Transverse colon (tissue), 4 donors: Measurements from ENCODE around the gene TWNK.

Experiments used
- CTCF ChIP-seq, 5 experiments: fragments of 200-600 bp in 3 of 5; fragments of 450-650 bp in 2 of 5; sonication (generic) in 3 of 5; IDR thresholded peaks; 1 replicate in 2 of 5; 2 replicates in 3 of 5; pipeline ENCODE4 v1.5.1; 2016 to 2017; ENCODE audit warnings: antibody characterized with exemption in 5 of 5, inconsistent platforms in 3 of 5, mild to moderate bottlenecking in 2 of 5, moderate library complexity in 1 of 5
- EP300 ChIP-seq: sonication (generic); formaldehyde crosslinking; IDR thresholded peaks from one replicate; pipeline ENCODE4 v1.6.1; 2017; ENCODE audit warnings: antibody characterized with exemption, low read depth
- POLR2A ChIP-seq: fragments of 450-650 bp; IDR thresholded peaks from one replicate; pipeline ENCODE4 v1.6.1; 2016; ENCODE audit warnings: antibody characterized with exemption, mild to moderate bottlenecking, moderate library complexity
- POLR2AphosphoS5 ChIP-seq, 3 donors: sonication (generic); formaldehyde crosslinking; IDR thresholded peaks; one replicate each; pipeline ENCODE4 v1.6.1; 2016; ENCODE audit warnings: antibody characterized with exemption in 3 of 3

DNA sequence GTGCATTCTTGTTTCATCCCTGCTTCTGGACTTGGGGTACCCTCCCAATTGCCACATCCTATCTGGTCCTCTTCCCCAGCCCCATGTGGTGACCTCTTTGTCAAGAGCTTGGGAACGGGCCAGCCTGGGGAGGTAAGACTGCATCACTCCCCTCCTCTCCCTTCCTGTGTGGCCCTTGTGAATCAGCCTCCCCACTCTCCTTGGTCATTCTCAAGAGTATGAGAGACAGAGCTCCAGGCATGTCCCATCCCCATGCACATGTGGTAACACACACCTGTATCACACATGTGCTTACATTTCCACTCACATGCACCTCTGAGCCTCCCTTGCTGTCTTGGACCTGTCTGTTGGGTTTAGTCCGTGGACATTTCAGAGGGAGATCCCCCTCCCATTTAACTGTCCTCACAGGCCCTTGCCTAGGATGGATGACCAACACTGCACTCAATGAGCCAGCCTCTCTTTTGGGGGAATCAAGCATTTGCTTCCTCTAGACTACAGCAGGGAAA lies 2.6 kb upstream of the TWNK start:
- no peak for TF ChIP-seq CTCF (IDR thresholded peaks at IDR 0.05)
- no peak for TF ChIP-seq EP300
- TF ChIP-seq POLR2AphosphoS5 (IDR thresholded peaks at IDR 0.05), result no peak
- no peak for TF ChIP-seq POLR2A
